Inflammatory macrophage treated with lipopolysaccharide for 1 hour (primary cell): ENCODE data around the gene USP24.
"Not testable (repeated sequence)": the region's sequence is repeated elsewhere in the genome, so short reads cannot be mapped to it uniquely, and the experiment has no call there.

Source experiments
- DNase-seq, 2 donors: peaks; one replicate each; pipeline ENCODE4 v3.0.0-alpha.2; 2020 to 2022

USP24 gene

GRCh38 chr1:55049271-55049913, 165.8 kb downstream of the USP24 start:
- no peak for DNase-seq

GRCh38 chr1:55048453-55049270, 166.5 kb downstream of the USP24 start:
- DNase-seq = no peak

GRCh38 chr1:55047611-55048010, 167.6 kb downstream of the USP24 start:
- DNase-seq = no peak

- DNase-seq = no peak
Observed at GRCh38 chr1:55046871-55047270, 168.3 kb downstream of the USP24 start.

GRCh38 chr1:55045430-55045829, 169.7 kb downstream of the USP24 start:
- DNase-seq = no peak

- no peak for DNase-seq
Observed at GRCh38 chr1:55044617-55045397, 170.4 kb downstream of the USP24 start.

GRCh38 chr1:55043726-55044125, 171.4 kb downstream of the USP24 start:
- DNase-seq = no peak

GRCh38 chr1:55043011-55043410, 172.2 kb downstream of the USP24 start:
- no peak for DNase-seq

GRCh38 chr1:55041613-55042012, 173.6 kb downstream of the USP24 start:
- DNase-seq = no peak

GRCh38 chr1:55040933-55041494, 174.2 kb downstream of the USP24 start:
- DNase-seq = peak; percentile 5 to 18

GRCh38 chr1:55040083-55040932, 174.9 kb downstream of the USP24 start:
- no peak for DNase-seq

GRCh38 chr1:55039342-55040082, 175.7 kb downstream of the USP24 start, which contains the start of gene PCSK9:
PCSK9 (plus strand) TSS chr1:55039548; CDS start chr1:55039838, 290 bp downstream.
- DNase-seq = no peak

- DNase-seq = no peak
Observed at GRCh38 chr1:55038974-55039341, 176.2 kb downstream of the USP24 start.

- DNase-seq = no peak
Observed at GRCh38 chr1:55038552-55038838, 176.7 kb downstream of the USP24 start.

- DNase-seq = no peak
Observed at GRCh38 chr1:55037733-55038551, 177.2 kb downstream of the USP24 start.

- DNase-seq = peak; percentile 28 to 52
Observed at GRCh38 chr1:55035904-55036303, 179.3 kb downstream of the USP24 start.

- DNase-seq = no peak
Observed at GRCh38 chr1:55034476-55035133, 180.6 kb downstream of the USP24 start.

GRCh38 chr1:55033265-55033614, 181.9 kb downstream of the USP24 start:
- DNase-seq = no peak

GRCh38 chr1:55031098-55031497, 184.1 kb downstream of the USP24 start:
- not testable (repeated sequence) for DNase-seq

GRCh38 chr1:55026682-55027081, 188.5 kb downstream of the USP24 start:
- not testable (repeated sequence) for DNase-seq
